Measurements from ENCODE around the gene VAV2.

Gene VAV2

GRCh38 chr9:133944746-133945135 lies 47.4 kb downstream of the VAV2 start:
- TF ChIP-seq CTCF (conservative IDR thresholded peaks at IDR 0.05), result no peak
- no peak overlapping the region for H3K27ac ChIP-seq

DNA sequence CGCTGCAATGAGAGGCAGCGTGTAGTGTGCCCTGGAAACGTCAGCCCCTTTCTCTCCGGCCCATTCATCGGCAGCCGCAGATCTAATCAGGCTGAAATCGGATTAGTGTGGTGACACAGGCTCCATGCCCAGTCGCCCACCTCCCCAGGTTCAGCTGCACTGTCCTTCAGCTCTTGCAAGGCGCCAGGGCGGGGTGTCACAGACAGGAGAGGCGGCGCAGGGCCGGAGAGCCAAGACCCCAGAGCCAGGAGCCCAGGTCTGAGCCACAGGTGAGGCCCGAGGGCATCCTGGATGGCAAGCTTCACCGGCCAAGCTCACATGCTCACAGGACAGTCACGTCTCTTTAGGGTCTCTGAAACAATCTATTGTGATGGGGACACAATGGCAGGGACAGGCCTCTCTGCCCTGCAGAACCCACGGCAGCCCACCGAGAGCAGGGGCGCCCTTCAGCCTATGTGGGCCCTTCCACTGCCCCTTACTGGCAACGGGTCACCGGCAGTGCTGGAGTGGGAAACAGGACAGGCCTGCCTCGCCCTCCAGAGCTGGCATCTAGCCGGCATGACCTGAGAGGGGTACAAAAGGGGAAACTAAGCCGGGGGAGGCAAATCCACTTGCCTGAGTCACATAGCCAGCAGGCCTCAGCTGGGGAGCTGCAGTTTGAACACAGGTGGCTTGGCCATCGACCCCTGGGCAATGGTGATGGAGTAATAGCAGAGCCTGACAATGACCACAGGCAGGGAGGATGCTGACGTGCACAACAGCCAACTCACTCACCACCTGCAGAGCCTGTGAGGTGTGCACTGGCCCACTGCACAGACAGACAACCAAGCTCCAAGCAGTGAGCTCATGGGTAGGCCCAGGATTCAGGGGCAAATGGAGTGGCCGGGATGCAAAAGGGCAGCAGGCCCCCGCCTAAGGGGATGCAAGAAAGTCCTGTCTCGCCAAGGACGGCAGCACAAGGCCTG lies 48.1 kb downstream of the VAV2 start:
- peak overlapping the region; percentile 72; the same call in 1 of the 2 replicates for H3K27ac ChIP-seq
- no peak for TF ChIP-seq CTCF (conservative IDR thresholded peaks at IDR 0.05)

GRCh38 chr9:133943036-133943780 lies 48.9 kb downstream of the VAV2 start:
- no peak for TF ChIP-seq CTCF (conservative IDR thresholded peaks at IDR 0.05)
- peak overlapping the region; percentile 72 for H3K27ac ChIP-seq

GRCh38 chr9:133942206-133942975 lies 49.7 kb downstream of the VAV2 start:
- peak overlapping the region; percentile 72 for H3K27ac ChIP-seq
- TF ChIP-seq CTCF (conservative IDR thresholded peaks at IDR 0.05), result no peak

DNA sequence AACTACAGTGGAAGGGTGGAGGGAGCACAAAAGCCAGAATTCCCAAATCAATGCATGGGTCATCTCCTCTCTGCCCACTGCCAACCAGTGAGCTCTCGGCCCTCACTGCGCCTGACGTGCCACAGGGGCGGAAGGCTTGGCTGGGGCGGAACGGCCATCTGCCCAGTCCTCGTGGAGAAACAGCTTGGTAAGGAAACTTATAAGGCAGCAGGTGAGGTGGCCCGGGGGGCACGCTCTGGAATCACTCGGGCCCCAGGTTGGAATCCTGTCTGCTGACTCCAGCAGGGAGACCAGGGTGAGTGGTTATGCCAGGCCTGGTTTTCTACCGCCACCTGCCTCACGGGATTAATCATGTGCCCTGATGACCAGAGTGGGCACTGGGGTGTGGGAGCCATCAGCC lies 52.3 kb downstream of the VAV2 start:
- TF ChIP-seq CTCF (conservative IDR thresholded peaks at IDR 0.05), result no peak
- no peak overlapping the region for H3K27ac ChIP-seq

- H3K27ac ChIP-seq, result no peak overlapping the region
- no peak for TF ChIP-seq CTCF (conservative IDR thresholded peaks at IDR 0.05)
Measured at GRCh38 chr9:133939171-133939785, 52.8 kb downstream of the VAV2 start.

All from VCaP (cell line).